NCI-H2029 treated with DMSO at 0.1 percent for 48 hours (cell line): ENCODE results near the gene KLF13.

Experiments used
- DNase-seq: peaks from one replicate; lab custom pipeline; 2025; lab: John Stamatoyannopoulos, UW

The KLF13 gene

DNA sequence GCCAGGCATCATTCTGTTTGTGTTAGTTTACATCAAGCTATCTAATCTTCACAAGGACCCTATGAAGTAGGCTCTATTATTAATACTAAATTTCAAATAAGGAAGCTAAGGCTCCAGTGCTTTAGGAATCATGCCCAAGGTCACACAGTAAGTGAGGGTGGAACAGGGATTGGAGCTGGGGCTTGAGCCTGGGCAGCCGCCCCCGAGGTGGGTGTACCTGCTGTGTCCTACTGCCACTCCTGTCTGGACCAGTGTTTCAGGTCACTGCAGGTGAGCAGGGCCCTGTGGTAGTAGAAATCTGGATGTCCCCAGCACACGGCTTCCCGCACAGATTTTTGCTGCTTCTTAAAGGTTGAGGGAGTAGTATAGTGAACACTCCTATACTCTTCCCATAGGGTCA is 6.5 kb downstream of the KLF13 start:
- DNase-seq, result no peak

DNA sequence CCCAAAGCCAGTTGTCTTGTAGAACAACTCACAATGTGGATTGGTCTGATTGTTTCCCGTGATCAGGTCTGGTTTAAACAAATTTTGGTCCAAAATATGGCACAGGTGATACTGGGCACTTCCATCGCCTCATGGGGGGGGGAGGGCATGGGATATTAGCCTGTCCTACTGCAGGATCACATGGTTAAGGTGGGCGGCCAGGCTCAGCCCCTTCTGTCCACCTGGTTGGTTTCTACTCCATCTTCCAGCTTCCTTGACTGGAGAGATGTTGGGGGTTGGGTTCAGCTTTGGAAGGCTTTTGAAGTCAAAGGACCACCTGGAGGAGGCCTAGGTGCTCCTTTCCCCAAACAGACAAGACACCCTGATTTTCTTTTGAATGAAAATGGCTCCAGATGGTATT is 7.2 kb downstream of the KLF13 start:
- no peak for DNase-seq

DNA sequence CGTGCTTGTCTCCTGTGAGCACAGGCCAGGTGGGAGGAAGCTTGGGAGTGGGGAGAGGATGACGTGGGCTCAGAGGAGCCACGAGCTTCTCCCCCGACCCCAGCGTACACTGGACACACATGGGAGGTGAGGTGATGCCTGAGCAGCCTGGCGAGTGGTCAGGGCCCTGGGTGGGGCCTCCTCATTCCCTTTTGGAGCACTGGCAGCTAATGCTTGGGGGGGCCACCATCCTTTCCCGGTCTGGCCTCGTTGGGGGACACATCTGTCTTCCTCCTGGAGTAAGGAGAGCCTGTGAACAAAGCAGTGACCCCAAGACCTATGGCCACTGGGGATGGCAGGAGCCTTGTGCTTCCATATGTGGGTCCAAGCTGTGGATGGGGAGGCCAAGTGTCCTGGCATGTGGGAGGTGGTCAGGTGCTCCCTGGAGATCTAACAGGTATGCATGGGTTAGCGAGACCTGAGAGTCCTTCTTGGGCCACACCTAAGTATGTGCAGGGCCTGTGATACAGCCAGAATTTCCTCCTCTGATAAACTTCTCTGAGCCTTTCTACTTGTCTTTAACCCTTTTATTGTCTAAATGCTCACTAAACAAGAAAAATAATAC is 9.5 kb downstream of the KLF13 start:
- DNase-seq, result no peak

DNA sequence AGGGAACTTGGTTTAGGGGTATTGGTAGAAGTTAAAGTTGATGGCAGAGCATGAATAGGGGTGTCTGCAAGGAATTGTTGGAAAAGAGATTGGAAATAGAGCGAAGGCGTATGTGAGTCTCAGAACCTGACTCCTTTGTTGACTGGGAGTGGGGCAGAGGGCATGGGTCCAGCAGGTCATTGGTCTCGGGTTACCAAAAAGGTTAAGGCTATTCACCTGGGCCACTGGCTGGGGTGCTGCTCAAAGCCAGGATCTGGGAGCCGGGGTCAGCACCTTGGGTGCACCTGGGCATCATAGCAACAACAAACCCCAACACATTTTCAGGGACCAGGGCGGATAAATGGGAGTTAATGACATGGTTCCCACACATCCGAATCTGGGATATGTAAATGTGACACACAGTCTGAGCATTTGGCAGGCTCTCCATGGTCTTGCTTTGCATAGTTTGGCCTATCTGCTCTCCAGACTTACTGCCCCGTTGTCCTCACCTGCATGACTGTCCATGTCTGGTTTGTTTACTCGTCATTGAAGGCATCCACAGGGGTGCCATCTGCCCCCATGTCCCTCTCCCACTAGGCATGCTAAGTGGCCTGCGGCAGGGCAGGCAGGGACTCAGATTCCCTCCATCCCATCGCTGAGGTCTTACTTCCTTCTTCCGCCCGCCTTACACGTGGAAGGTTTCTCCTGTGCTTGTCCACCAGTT is 10.1 kb downstream of the KLF13 start:
- no peak for DNase-seq

DNA sequence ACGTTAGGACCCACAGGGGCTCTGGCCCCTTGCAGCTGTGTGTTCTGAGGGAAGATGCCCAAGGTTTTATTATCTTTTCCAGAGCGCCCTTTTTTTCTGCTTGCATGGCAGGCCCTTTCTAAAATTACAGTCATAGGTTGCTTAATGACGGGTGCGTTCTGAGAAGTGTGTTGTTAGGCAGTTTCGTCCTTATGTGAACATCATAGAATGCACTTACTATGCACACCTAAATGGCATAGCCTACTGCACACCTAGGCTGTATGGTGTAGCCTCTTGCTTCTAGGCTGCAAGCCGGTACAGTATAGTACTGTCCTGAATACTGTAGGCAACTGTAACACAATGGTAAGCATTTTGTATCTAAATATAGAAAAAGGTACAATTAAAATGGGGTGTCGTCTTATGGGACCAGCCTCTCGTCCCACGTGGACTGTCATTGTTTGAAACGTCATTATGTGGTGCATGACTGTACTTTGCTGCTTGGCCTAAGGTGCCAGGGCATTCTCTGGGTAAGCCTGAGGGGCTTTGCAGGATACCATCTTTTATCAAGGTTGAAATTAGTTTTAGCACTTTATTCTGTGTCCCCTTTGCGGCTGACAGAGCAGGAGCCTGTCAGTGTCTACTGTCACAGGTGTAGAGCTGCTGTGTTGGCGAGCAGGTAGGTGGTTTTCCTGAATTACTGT is 10.9 kb downstream of the KLF13 start:
- no peak for DNase-seq

DNA sequence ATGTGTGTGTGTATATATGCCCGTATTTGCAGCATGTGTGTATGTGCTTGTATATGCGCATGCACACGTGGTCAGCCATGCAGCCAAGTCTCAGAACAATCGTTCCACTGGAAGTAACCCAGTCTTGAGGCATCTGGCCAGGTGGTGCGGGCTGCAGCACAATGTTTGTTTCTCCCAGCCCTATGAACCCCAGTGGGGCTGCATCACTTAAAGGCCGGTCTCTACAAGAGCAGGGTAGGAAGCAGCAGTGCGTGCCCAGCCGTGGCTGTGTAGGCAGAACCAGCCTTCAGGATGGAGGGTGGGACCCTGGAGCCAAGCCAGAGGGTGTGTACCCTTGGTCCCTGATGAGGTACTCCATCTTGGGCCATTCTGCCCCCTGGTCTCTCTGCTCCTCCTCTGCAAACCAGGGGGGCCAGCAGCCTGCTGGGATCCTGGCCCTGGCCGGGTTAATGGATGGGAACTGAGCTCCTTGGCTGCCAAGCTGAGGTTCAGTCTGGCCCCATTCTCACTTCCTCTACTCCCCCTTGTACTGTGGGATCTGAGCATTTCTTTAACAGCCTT is 11.8 kb downstream of the KLF13 start:
- no peak for DNase-seq

DNA sequence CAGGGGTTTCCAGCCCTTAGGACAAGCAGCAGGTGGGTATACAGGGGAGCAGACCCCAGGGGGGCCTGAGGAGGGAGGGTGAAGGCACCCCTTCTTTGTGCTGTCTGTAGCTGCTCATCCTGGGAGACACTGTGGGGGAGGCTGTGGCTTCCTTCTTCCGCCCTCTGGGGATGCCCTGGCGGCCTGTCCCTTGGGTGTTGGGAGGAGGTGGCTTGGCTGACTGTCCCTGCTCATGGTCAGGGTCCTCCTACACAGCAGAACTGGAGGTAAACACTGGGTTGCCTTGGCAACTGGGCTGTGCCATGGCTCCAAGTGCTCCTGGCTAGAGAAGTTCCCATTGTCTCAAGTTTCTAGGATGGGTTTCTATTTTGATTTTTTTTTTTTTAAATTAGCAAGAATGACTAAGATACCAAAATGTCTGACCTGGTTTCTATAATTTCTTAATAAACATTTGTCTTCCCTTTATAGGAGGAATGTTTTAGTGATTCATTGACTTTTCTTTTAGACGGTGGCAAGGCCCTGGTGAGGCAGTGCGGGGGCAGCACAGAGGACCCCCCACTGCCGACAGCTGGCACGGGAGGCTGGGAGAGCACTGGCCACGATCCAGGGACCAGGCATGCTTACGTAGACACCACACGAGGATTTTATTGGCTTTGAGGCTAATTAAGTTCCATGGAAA is 12.4 kb downstream of the KLF13 start:
- no peak for DNase-seq

DNA sequence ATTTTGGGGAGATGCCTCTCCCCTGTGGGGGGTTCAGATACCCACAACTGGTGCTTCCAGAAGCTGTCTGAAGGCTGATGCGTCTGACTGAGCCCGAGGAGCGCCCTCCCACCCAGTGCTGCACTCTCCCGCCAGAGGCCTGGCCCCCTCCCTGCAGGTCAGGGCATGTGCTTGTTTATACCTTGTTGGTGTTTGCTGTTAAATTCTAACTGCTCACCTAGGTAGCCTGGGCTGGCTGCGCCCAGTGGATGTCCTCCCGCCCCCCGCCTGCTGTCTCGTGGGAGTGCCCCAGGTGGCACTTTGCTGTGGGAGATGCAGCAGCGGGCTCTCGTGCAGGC is 12.9 kb downstream of the KLF13 start:
- no peak for DNase-seq

DNA sequence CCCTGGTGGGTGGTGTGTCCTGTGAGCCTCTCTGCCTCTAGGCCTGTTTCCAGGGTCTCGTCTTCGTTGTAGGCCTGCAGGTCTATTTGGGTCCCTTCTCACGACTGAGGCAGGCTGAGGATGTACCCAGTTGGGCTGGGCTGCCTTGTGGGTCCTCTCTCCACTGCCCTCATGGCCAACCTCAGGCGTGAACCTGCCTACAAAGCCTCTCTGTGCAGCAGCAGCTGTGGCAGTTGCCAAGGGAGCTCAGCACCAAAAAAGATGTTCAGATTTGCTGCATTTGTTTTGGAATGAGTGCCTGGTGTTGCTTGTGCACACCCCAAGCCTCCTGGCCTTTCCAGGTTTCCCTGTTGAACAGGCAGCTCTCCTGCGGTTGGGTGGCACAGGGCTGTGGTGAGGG is 13.4 kb downstream of the KLF13 start:
- DNase-seq, result no peak

DNA sequence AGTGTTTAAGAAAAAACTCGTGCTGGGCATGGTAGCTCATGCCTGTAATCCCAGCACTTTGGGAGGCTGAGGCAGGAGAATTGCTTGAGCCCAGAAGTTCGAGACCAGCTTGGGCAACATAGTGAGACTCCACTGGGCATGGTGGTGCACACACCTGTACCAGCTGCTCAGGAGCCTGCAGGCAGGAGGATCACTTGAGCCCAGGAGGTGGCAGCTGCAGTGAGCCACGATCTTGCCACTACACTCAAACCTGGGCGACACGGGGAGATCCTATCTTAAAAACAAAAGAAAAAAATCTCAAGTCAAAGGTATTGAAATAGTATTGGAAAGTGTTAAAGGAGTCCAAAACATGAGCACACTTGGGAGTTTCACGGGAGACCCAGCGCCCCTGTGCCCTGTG is 14.0 kb downstream of the KLF13 start:
- no peak for DNase-seq

DNA sequence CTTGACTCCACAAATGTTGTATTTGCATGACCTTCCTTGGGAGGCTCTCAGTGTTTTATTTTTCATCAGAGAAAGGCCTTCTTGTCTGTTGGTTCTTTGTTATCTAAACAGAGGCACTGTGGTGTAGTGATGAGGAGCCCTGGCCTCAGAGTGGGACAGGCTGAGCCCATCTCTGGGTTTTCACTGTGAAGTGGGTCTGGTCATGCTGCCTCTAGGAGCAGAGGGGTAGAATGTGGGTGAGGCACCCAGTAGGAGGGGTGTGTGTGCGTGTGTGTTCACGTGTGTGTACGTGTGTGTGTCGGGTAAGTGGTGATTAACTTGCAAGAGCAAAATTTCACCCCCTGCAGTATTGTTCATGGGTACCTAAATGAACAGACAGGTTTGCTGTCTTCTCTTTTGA is 14.4 kb downstream of the KLF13 start:
- DNase-seq, result no peak

DNA sequence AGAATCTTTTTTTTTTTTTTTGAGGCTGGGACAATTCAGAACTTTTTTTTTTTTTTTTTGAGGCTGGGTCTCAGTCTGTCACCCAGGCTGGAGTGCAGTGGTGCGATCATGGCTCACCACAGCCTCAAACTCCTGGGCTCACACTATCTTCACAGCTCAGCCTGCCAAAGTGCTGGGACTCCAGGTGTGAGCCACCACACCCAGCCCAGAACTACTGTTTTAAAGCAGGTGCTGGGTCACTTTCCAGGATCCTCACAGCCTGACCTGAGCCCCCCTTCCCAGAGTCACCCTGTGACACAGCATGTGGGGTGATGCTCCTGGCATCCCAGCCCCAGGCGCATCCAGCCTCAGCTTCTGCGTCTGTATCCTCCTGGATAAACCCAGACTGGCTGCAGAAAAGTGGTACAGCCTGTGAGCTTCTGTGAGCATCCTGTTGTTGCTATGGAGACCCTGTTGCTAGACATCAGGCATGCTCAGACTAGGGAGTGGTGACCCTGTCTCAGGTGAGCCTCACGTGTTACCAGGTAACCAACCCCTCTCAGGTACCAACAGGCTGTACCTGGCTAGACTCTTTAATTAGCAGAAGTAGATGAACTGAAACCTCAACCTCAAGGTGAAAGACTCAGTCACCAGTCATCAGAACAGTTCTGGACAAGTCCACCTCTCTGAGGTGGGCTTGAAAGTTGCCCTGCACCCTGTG is 15.0 kb downstream of the KLF13 start:
- DNase-seq, result no peak

DNA sequence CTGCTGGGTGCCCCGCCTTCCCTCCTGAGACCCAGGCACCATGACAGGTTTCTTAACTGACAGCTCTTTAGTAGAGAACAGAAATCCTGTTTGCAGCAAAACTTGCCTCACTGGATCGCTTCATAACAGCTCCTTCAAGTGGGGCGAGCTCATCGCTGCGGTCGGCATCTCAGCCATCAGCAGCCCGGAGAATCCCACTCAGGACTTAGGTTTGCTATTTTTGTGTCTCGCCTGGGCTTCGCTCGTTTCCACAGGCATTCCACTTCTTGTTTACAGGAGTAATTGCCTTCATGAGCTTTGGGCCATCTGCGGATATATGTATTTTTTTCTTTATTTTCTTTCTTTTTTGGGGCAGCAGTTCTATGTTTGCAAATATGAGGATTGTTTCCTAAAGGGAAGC is 15.7 kb downstream of the KLF13 start:
- DNase-seq, result no peak

DNA sequence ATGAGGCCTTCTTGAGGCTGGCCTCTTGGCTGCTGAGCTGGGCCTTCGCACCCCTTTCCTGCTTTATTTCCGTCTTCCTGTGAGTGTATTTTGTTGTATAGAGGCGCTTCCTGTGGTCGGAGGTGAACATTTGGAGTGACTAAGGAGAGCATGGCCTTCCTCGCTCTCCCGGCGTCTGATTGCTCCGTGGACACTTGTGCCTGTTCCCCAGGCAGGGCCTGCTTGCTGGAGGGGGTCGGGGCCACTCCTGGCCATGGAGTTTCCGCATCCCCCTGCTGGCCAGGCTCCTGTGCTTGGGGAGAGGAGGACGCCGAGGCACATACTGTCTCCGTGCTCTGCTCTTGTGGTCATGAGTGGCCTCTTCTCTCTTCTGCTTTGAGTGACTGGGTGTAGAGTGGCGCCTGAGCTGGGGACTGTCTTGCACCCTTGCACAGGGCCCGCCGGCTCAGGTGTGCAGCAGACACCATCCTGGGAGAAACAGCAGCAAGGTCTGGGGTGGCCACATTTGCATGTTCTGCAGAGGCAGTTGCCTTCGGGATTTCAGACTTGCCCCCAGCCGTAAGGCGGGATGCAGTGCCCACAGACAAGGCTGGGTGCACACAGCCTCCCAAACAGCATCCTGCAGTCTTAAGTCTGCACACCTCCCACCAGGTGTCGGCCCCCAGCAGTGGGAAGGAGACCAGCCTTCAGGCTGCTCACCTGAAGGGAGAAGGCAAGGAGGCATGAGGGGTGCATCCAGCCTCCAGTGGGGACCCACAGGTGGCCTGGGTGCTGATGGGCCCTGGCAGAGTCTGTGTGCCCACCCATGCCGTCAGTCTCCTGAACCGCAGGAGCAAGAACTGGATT is 16.4 kb downstream of the KLF13 start:
- no peak for DNase-seq

DNA sequence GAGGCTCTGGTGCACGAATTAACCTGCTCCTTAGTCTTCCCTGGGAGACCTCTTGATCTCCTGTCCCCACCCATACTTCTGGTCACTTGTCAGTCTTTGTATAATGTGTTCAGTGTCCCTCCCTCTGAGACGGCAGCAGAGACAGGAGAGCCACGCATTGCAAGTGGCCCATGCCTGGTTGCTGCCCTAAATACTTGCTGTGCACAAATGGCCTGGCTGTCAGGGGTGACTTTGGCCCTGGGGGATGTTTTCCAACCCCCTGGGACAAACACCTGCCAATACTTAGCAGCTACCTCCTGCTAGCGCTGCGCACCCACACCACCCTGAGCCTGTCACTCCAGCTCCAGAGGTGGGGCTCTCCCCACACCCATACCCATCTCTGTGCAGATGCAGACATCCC is 17.2 kb downstream of the KLF13 start:
- no peak for DNase-seq

DNA sequence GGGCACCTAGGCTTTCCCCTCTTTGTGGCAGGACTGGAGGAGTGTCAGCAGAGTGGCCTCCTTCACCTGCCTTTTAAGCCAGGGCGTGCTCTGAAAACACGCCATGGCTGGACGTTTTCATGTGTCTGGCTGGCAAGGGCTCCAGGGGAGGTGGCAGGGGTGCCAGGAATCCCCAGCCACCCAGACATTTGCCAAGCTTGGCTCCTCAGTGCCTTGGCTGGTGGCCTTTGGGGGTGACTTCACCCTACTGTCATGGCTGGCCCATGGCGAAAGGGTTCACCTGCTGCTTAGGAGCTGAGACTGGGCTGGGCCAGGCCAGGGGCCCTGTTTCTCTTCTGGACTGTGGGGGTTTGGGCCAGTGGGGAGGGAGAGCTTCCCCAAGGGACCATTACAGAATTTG is 17.6 kb downstream of the KLF13 start:
- DNase-seq, result no peak

DNA sequence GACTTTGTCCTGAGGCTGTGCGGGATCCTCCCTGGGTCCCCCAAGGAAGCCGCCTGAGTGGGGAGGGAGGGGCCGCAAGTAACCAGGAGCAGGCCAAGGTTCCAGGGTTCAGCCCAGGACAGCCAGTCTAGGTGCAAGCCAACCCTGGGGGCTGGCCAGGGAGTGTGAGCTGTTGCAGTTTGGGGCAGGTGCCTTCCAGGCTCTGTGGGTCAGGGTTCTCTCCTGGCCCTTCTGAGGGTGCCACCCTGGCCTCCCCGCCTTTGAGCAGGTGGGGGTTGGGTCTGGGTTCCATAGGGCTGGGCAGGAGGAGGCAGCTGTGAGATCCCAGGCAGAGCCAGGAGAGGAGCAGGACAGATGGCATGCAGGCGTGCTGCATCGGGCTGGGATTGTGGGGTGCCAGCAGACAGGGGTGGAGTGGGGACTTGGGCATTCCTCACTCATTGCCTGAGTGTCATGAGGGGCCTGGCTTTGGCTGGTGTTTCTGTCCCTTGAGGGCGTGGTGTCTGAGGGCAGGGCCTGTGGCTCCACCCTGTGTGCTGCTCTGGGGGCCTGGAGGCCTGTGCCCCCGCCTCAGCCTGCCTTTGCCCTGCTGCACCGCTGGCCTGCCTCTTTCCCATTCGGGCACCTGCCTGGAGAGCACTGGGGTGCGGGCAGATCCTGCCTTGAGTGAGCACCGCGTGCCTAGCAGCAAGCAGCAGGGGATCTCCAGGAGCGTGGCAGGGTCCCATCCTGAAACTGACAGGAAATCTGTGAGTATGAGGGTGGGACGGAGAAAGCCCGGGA is 18.4 kb downstream of the KLF13 start:
- DNase-seq, result no peak

DNA sequence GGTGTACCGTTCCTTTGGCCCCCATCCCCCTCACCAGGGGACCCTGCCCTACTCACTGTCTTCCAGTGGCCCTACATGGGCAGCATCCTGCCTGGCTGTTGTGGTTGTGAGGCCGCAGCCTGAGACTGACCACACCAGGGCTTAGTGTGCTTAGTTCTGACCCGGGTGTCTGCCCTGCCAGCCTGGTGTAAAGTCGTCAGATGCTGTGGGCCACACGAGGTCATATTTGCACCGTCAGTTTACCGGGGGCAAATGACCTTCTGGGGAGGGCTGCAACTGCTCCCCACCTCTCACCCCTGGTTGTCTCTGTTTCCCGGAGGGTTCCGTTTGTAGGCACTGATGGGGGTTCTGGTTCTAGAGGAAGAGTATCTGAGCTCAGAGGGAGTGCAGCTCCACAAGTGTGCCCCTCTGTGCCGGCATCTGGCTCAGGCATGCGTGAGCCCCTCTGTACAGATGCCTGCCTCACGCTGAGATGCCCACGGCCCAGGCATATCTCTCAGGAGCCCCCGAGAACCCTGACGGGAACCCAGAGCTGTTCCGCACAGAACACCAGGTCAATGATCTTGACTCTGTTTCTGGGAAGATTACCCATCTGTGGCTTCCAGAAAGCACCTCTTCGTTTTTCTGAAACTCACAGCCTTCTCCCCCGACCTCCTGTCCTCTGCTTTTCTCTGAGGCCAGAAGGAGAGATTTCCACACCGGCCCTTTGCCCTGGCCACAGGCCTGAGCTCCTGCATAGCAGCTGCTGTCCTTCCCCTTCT is 19.2 kb downstream of the KLF13 start:
- DNase-seq, result no peak

DNA sequence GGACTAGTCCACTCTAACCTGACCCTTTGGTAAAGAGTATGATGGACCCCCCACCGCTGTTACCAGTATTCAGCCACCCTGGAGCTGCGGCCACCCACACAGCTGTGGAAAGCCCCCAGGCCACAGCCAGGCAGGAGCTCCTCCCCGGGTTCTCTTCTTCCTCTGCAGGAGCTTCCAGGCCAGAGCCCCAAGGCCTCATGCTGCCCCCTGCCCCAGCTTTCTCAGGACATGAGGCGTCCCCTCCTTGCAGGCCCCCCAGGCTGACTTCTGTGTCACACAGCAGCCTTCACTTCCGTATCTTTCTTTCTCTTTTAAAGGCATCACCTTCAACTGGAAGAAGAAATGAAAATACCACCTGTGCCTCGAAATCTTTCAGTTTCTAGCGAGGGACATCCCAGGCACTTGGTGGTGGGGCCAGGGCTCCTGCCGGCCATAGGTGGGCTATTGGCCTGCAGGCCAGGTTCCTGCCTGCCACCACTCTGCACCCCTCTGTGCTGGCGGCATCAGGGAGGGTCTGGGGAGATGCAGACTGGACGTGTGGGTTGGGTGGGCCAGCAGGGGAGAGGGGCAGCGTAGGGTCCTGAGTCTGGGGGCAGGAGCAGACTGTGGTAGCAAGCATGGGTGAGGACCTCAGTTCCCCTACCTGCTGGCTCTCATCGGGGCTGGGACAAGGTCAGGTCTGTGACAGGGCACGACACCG is 19.9 kb downstream of the KLF13 start:
- no peak for DNase-seq
